Measurements from ENCODE around the gene FLYWCH2. TPM values are rescaled to one million over a fixed set of nuclear protein-coding genes. Genes with fewer than 3 reads are reported as not detected.

The FLYWCH2 gene
- total and polyA plus RNA-seq, 9 of the 15 experiments (the other 6 are each of a cell fraction or from before 2014, with no cell fraction given): 0.70 to 55.5 (median 7.6) TPM

DNA sequence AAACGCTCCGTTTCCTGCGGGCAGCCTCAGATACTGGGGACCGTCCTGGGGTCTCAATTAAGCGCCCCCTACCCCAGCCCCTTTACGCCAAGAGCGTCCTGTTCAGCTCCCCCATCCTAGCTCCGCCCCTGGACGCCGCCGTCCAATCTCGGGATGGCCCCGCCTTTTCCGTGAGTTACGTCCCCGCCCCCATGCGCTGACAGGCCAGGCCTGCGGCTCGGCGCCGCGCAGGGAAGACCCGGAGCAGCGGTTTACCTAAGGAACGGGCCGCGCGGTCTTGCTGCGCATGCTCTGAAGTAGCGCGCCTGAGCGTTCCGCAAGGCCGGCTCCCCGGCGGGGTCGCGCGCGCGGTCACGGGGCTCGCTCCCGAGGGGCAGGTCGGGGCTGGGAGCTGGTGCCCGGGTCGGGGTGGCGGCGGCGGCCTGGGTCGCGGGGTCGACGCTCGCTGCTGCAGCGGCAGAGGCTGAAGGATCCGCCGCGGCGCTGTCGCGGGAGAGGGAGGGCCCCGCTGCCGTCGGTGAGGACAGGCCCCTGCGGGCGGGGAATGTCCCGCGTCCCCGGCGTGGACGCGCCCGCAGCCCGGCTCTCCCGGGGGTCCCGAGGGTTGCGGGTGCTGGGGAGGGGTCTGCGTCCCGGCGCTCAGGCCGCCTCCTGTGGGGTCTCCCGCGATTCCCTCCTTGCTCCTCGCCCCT lies 28.8 kb downstream of the FLYWCH2 start, which contains the start of gene FLYWCH1 (continued):
- TF ChIP-seq, protein P1, sequence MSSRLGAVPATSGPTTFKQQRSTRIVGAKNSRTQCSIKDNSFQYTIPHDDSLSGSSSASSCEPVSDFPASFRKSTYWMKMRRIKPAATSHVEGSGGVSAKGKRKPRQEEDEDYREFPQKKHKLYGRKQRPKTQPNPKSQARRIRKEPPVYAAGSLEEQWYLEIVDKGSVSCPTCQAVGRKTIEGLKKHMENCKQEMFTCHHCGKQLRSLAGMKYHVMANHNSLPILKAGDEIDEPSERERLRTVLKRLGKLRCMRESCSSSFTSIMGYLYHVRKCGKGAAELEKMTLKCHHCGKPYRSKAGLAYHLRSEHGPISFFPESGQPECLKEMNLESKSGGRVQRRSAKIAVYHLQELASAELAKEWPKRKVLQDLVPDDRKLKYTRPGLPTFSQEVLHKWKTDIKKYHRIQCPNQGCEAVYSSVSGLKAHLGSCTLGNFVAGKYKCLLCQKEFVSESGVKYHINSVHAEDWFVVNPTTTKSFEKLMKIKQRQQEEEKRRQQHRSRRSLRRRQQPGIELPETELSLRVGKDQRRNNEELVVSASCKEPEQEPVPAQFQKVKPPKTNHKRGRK (tag; IDR thresholded peaks at IDR 0.05): no peak
- TF ChIP-seq FOXA1 (IDR thresholded peaks at IDR 0.05; ENCODE audit: borderline replicate concordance) (no peak), NBN (IDR thresholded peaks at IDR 0.05; ENCODE audit: low read depth) (no peak), HSF4 (CRISPR knock-in tag; IDR thresholded peaks at IDR 0.05; ENCODE audit: borderline replicate concordance) (no peak), ZBTB1 (CRISPR knock-in tag; IDR thresholded peaks at IDR 0.05; ENCODE audit: borderline replicate concordance, low read depth) (0 out of 2 replicates have a peak, but pooled peaks have one; percentile 55), RFX7 (CRISPR knock-in tag; IDR thresholded peaks at IDR 0.05) (no peak), GABPB1 (CRISPR knock-in tag; IDR thresholded peaks at IDR 0.05) (peak; percentile 60), ARNT (IDR thresholded peaks at IDR 0.05) (no peak), IFI16 (CRISPR knock-in tag; IDR thresholded peaks at IDR 0.05) (no peak), KLF13 (tag; IDR thresholded peaks at IDR 0.05; ENCODE audit: borderline replicate concordance, low read depth) (peak; percentile 71; the same call in 1 of the 2 replicates), TAF1 (IDR thresholded peaks at IDR 0.05; ENCODE audit: control insufficient read depth, extremely low read depth, insufficient read depth, low read length, severe bottlenecking) (peak; percentile 76), NONO (IDR thresholded peaks at IDR 0.05; ENCODE audit: low read depth in 2 of 2, low read length in 1 of 2) (peak; percentile 79 to 94; a peak in 3 of 4 replicates)
- TF ChIP-seq, protein P2, sequence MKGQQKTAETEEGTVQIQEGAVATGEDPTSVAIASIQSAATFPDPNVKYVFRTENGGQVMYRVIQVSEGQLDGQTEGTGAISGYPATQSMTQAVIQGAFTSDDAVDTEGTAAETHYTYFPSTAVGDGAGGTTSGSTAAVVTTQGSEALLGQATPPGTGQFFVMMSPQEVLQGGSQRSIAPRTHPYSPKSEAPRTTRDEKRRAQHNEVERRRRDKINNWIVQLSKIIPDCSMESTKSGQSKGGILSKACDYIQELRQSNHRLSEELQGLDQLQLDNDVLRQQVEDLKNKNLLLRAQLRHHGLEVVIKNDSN (CRISPR knock-in tag; IDR thresholded peaks at IDR 0.05): 0 out of 2 replicates have a peak, but pooled peaks have one; percentile 30
- TF ChIP-seq, protein P3, sequence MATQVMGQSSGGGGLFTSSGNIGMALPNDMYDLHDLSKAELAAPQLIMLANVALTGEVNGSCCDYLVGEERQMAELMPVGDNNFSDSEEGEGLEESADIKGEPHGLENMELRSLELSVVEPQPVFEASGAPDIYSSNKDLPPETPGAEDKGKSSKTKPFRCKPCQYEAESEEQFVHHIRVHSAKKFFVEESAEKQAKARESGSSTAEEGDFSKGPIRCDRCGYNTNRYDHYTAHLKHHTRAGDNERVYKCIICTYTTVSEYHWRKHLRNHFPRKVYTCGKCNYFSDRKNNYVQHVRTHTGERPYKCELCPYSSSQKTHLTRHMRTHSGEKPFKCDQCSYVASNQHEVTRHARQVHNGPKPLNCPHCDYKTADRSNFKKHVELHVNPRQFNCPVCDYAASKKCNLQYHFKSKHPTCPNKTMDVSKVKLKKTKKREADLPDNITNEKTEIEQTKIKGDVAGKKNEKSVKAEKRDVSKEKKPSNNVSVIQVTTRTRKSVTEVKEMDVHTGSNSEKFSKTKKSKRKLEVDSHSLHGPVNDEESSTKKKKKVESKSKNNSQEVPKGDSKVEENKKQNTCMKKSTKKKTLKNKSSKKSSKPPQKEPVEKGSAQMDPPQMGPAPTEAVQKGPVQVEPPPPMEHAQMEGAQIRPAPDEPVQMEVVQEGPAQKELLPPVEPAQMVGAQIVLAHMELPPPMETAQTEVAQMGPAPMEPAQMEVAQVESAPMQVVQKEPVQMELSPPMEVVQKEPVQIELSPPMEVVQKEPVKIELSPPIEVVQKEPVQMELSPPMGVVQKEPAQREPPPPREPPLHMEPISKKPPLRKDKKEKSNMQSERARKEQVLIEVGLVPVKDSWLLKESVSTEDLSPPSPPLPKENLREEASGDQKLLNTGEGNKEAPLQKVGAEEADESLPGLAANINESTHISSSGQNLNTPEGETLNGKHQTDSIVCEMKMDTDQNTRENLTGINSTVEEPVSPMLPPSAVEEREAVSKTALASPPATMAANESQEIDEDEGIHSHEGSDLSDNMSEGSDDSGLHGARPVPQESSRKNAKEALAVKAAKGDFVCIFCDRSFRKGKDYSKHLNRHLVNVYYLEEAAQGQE (IDR thresholded peaks at IDR 0.05; ENCODE audit: borderline replicate concordance): no peak
- TF ChIP-seq, protein P3 (CRISPR knock-in tag; IDR thresholded peaks at IDR 0.05; ENCODE audit: low read depth): 0 out of 2 replicates have a peak, but pooled peaks have one; percentile 49
